ENCODE results near the gene SULT1B1.

The SULT1B1 gene

DNA sequence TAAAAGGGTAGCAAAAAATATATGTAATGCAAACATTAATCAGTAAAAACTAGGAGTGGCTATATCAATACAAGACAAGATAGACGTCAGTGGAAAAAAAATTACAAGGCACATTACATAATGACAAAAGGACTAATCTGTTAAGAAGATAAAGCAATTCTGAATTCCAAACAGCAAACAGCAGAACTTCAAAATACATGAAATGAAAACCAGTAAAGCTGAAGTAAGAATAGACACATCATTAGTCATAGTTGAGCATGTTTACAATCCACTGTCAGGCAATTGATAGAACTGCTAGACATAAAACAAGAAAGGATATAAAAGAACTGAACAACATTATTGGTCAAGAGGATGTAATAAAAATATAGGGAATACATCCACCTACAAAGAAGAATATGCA lies 12.2 kb downstream of the SULT1B1 start:
- DNase-seq: no peak

DNA sequence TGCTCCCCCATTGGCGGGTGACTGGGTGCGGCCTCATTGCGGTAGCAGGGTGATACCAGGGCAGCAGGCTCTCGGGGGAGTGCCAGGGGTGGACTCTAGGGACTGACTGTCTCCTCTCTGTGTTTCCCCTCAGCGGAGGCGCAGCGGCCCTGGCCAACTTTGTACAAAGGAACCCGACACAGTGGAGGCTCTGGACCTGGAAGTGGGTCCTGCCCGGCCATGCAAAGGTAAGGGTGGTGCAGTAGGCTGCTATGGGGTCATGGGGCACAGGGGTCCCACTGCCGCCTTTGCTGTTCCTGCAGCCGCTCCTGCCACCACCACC lies 16.3 kb downstream of the SULT1B1 start:
- DNase-seq: no peak

DNA sequence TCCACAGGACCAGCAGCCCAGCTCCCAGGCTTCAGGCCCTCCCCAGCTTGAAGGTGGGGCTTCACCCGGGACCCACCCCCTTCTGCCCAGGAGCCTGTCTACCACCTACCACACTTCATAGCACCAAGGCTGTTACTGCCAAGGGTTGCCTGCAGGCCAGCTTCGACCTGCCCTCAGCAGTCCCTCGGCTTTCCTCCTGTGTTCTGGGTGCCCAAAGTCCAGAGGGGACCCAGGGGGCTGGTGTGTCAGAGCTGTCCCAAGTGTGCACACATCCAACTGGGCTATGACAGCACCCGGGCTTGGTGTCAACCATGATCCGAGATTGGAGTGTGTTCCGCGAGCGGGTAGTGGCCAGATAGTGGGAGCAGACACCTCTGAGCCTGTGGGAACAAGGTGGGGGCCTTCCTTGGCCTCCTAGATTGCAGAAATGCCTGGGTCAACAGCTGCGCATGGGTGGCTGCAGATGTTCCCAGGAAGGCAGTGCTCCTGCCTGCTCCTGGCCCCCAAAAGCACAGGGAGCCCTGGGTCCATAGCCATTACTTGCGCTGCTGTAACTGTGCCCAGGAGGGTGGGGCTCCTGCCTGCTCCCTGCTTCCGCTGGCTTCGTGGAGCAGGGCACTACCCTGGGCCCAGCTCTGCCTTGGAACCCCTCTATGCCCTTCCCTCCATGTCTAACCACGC lies 16.8 kb downstream of the SULT1B1 start:
- no peak for DNase-seq

DNA sequence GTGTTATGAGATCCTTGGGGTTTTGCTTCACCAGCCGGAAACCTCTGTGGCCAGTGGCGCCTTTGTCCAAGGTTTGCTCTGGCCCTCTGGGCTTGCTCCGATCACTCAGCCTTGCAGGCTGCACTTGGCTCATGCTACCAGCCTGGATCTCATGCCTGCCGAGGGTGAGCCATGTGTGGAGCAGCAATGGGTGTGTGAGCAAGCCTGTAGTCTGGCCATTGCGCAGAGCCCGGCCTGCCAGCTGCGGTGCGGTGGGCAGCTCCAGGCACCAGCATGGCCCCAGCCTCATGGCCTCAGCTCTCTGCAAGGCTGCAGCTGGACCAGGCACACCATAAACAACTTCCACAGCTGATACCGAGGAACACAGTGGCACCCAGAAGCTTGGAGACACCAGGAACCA lies 17.8 kb downstream of the SULT1B1 start:
- DNase-seq: no peak

DNA sequence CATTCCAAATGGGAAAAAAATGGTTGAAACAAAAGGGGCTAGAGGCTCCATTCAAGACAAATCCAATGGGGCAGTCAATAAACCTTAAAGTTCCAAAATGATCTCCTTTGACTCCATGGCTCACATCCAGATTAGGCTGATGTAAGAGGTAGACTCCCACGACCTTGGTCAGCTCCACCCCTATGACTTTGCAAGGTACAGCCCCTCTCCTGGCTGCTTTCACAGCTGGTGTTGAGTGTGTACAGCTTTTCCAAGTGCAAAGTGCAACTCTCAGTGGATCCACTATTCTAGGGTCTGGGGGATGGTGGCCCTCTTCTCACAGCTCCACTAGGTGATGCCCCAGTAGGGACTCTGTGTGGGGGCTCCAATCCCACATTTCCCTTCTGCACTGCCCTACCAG lies 21.5 kb downstream of the SULT1B1 start:
- DNase-seq: no peak

DNA sequence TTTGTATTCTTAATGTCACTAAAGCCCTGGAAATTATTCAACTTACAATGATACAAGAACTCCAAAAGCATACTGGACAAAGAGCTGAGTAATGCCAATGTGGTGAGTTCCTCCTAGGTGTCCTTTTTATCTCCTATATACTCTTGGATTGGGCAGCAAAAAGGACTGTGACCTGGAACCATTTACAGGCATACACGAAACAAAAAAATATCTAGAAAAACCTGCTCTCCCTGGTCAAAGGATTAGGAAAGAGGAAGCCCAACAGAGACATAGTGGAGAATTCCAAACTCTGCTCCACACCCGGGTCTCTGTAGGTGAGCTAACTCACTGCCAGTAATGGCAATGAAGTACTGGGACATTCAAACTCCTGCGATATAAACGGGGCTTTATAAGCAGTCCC lies 25.3 kb downstream of the SULT1B1 start:
- DNase-seq: no peak

DNA sequence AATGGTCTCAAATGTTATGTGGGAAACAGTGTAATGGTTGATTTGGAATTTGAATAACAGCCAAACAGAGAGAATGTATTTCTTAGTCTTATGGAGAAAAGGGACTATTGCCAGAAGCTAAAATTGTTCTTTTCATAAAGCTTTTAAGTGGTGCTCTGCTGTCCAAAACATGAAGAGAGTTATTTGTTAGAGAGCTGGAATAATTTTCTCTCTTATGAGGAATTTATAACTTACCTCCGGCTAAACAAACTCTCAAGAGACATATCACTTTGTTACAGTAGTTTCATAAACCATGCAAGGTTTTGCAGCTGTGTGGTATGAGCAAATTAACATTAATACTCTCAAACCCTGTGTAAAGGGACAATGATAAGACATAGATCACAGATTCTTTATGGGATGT lies 28.6 kb downstream of the SULT1B1 start:
- DNase-seq: no peak

DNA sequence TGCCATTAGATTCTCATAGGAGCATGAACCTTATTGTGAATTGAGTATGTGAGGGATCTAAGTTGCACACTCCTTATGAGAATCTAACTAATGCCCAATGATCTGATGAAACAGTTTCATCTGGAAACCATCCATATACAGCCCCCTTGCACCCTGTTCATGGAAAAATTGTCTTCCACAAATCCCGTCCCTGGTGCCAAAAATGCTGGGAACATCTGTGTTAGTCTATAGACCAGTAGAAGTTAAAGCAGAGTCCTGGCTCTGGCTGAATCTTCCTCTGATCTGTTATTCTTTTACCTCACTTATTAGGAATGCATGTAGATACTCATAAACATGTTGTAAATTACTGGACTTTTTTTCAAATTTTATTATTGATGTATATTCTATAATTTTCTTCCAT lies 29.2 kb downstream of the SULT1B1 start:
- peak; percentile 54 for DNase-seq

DNA sequence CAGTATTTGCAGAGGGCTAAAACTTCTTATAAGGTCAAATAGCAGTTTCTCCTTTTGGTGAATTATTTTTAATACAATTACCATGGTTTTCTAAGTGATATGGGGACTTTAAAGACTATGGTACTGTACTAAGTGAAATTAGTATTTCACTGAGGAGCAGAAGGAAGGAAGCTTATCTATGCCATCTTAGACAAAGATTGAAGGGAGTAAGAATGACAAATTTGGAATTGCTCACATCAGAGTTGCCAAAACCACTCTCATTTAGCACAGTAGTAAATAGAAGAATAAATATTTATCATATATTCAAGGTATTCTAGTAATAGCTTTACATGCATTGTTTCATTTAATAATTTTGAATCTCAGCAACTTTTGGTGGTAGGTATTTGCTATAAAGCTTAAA lies 30.4 kb downstream of the SULT1B1 start:
- DNase-seq: no peak

DNA sequence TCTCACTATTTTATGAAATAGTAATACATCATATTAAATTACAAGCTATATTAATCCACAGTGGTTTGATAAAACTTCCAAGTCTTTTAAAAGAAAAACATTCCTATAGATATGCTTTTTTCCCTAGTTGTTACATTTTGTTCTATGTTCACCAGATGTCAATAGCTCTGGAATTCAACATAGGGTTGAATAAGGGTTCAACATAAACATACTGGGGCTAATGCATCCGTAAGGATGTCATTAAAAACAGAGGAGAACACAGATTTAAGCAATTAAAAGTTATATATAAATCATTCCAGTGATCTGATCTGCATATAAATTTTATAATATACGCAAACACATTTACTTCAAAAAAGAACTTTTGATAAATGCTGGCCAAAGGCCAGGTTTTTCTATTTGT lies 32.5 kb downstream of the SULT1B1 start:
- no peak for DNase-seq

DNA sequence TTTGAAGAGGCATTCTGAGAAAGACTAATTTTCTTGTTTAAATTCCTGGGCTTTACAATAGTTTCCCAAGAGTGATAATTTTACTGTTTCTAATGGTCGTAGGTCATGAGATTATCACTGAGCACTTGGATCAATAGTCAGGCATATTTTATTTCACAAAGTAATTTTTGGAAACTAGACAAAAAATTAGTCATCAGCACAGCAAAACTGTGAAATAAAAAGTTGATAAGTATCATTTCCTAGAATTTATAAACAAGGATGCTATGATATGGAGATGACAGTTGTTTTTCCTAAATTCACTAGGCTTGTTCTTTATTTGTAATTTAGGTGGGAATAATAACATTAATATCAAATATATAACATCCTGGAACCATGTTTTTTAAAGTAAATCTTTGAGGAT lies 33.0 kb downstream of the SULT1B1 start:
- DNase-seq: no peak

DNA sequence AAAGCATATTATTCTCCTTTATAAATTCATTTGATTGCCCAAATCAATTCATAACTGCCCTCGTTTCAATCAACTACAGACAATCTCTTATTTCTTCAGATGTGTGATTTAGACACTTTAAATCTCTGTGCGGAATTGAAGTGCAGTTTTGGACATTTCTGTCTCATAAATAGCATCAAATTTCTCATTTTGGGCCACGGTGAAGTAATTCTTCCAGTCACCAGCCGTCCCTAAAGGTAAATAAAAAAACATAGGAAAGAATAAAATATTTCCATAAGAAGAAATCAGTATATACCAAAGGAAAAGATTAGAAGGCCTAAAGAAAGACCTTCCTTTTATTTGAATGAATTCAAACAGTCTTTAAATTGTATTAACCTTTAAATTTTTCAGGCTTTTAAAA lies 33.4 kb downstream of the SULT1B1 start:
- DNase-seq: no peak

DNA sequence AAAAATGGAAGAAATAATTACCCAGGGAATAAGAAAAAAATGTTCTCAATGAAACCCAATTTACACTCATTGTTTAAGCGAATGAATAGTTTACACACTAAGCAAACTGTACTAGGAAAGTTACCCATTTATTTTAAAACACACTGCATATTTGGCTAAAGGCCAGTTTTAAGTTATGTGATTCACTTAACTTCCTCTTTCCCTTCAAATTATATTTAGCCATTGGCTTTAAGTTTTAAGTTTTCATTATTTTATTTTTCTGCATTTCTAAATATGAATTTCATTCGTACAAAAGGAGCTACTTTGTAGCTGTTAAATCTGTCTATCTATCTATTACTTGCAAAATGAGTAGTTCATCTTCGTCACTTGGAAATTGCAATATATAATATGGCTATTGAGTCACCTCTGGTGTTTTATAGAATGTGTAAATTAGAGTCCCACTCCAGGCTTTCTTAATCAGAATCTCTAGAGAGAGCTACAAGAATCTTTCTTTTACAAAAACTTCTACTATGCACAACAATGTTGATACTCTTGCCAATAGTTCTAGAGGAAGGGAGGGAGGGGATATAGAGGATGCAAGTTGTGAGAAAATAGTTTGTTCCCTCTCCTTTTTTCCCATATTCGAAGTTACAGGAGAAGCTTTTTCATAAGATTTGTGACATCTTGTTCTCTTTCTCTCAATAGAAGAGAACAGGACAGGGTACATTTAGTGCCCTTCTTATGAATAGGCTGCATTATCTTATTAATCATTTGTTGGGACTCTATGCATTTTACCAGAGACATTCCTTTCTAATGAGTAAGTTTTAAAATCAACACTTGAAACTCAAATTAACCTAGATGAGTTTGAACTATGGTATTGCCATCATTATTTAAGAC lies 41.8 kb downstream of the SULT1B1 start:
- no peak for DNase-seq

DNA sequence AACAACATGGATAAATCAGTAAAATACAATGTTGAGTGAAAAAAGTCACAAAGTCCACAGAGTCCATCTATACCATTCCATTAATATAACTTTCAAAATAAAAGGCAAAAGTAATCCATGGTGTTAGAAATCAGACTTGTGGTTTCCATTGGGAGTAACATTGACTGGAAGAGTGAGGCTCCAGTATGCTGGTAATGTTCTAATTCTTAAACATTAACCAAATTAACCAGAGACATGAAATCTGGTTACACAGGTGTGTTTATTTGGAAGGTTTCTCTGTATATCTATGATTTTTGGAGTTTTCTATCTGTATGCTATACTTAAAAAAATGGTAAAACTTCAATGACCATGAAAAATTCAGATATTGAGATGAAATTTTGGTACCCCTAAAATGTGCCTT lies 42.6 kb downstream of the SULT1B1 start:
- DNase-seq: no peak

DNA sequence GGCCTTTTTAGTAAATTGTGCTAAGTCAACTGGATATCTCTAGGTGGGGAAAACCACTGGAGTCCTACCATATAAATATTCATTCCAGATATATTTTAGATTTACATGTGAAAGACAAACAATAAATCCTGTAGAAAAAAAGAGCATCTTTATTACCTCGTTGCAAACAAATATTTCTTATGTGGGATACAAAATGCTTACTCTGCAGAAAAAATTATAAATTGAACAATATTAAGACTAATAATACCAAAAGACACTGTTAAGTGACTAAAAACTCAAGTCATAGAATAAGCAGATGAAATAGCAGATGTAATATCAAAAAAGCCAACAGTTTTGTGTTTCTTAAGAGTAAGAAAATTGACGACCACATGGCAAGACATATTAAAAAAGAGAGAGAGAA lies 43.8 kb downstream of the SULT1B1 start:
- no peak for DNase-seq

DNA sequence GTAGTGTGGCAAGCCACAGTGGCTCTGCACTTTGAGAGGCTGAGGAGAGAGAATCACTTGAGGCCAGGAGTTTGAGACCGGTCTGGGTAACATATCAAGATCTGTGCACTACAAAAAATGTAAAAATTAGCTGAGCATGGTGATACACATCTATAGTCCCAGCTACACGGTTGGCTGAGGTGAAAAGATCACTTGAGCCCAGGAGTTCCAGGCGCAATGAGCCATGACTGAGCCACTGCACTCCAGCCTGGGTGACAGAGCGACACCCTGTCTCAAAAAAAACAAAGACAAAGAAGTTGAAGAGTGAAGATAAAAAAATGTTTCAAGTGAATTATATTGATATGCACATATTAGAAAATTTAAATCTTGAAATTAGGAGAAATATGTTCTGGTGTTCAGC lies 46.3 kb downstream of the SULT1B1 start:
- no peak for DNase-seq

DNA sequence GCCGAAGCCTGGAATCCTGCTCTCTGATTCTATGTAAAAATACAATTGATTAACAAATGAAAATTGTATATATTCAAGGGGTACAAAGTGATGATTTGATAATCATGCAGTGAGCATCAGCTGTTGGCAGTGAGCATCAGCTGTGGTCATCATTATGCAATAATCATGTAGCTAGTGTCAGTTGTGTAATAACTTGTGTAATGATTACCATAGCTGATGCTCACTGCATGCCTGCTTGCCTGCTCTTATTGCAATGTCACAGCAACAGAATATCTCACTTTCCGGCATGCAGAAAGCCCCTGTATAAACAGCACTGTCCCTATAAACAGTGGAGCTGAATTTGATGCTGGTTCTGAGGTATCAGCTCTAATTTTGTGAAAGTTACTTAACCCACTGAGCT lies 46.8 kb downstream of the SULT1B1 start:
- no peak for DNase-seq

DNA sequence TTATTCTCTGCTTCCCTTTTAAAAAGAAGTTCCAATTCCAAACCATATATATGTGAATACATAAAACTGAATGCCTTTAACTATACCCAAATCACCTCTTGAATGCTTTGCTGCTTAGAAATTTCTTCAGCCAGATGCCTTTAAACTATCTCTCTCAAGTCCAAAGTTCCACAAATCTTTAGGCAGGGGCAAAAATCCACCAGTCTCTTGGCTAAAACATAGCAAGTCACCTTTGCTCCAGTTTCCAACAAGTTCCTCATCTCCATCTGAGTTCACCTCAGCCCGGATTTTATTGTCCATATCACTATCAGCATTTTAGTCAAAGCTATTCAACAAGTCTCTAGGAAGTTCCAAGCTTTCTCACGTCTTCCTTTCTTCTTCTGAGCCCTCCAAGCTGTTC lies 49.8 kb downstream of the SULT1B1 start:
- DNase-seq: no peak

DNA sequence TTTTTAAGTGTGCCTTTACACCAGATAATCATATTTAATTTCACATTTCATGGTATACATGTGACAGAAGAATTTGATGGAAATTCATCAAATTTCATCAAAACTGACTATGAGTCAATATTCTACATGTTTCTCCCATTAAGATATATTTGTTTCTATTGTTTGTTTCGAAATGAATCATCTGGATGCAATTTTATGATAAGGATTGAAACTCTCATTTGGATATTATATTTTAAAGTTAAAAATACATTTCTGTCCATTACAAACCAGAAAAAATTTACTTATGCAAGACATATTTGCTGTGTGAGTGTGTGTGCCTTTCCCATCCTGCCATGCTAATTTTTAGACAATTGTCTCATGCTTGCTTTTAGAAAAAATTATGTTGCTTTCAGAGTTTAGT lies 52.2 kb downstream of the SULT1B1 start:
- DNase-seq: no peak

DNA sequence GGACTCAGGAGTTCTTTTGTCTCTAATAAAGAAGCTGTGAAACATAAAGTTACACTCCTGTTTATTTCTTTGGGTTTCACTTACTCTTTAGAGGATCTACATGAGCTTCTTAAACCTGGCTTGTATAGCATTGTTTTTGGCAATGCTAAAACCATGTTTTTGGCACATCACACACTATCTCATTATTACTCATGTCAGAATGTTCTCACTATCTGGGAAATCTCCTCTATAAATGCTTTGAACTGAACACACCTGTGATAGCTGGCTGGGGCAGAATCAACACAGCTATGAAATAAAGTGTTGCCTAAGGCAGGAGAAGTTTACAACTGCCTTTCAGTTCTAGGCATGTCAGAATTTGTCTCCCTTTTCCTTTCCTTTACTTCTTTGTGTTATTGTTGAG lies 52.6 kb downstream of the SULT1B1 start:
- no peak for DNase-seq

DNA sequence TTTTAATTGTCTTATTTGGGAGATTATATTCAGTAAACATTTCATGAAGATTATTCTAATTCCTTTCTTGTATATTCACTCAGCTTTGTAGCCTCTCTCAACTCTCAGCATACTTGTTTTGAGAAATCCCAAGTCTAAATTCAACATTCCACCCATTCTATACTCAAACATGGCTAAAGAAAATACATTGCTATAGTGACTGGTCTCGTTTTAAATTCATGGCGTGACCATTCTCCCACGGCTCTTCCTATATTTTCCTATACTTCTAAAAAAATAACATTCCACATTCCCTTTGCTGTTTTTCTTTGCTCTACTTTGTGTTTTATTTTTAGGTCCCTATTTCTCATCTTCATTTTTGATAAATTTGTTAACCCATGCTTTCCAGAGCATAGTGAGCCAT lies 58.2 kb downstream of the SULT1B1 start:
- no peak for DNase-seq

DNA sequence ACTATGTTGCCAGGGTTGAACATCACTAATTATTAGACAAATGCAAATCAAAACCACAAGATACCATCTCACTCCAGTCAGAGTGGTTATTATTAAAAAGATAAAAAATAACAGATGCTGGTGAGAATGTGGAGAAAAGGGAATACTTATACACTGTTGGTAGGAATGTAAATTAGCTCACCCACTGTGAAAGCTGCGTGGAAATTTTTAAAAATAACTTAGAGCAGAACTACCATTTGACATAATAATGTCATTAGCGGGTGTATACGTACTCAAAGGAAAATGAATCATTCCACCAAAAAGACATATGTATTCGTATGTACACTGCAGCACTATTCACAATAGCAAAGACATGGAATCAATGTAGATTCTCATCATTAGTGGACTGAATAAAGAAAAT lies 58.7 kb downstream of the SULT1B1 start:
- no peak for DNase-seq

DNA sequence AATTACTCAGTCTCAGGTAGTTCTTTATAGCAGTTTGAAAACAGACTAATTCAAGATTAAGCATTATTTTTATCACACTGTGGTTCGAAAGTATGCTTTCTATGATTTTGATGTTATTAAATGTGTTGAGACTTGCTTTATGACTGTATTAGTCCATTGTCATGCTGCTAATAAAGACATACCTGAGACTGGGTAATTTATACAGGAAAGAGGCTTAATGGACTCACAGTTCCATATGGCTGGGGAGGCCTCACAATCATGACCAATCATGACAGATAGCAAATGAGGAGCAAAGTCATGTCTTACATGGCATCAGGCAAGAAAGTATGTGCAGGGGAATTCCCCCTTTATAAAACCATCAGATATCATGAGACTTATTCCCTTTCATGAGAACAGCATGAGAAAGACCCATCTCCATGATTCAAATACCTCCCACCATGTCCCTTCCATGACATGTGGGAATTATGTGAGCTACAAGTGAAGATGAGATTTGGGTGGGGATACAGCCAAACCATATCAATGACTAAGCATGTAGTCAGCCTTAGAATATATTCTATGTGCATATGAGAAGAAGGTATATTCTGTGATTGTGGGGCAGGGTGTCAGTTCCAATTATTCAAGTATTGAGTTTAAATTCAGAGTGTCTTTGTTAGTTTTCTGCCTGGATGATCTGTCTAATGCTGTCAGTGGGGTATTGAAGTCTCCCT lies 62.7 kb downstream of the SULT1B1 start:
- no peak for DNase-seq

DNA sequence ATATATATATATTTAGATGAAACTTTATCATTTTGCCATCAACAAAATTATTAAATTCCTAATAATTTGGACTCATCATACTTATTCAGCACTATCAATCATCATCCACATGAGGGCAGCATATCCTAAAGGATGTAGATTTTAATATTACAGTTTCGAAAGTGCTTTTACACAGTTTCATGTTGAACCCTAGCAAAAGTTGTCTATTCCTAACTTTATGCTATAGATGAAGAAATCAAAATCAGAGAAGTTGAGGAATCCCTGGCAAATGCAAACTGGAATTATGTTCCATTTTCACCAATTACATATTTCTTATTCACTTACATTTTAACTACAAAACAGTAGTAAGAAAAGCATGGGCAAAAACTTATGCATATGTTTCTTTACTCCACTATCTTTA lies 70.8 kb downstream of the SULT1B1 start:
- no peak for DNase-seq
